Ammon's horn (tissue), 1 donor: ENCODE data around the gene RNF150.
"Not testable (repeated sequence)": the region's sequence is repeated elsewhere in the genome, so short reads cannot be mapped to it uniquely, and the experiment has no call there.

ENCODE experiments used
- DNase-seq: peaks from one replicate; pipeline ENCODE4 v3.0.0-alpha.2; 2016; ENCODE audit warnings: low spot score

RNF150 gene

GRCh38 chr4:140863197-140863596 is 270.1 kb downstream of the RNF150 start:
- DNase-seq = no peak

GRCh38 chr4:140862177-140862442 is 271.2 kb downstream of the RNF150 start:
- no peak for DNase-seq

- peak; percentile 94 for DNase-seq
These were observed 271.7 kb downstream of the RNF150 start for GRCh38 chr4:140861359-140862176.

- DNase-seq = no peak
These were observed 274.4 kb downstream of the RNF150 start for GRCh38 chr4:140858897-140859296.

GRCh38 chr4:140857111-140857510 is 276.2 kb downstream of the RNF150 start:
- DNase-seq = no peak

GRCh38 chr4:140856621-140857062 is 276.6 kb downstream of the RNF150 start:
- DNase-seq = no peak

GRCh38 chr4:140854168-140854567 is 279.1 kb downstream of the RNF150 start:
- DNase-seq = no peak

- no peak for DNase-seq
These were observed 281.5 kb downstream of the RNF150 start for GRCh38 chr4:140851804-140852203.

GRCh38 chr4:140851032-140851636 is 282.1 kb downstream of the RNF150 start:
- DNase-seq = peak; percentile 77

- no peak for DNase-seq
These were observed 283.7 kb downstream of the RNF150 start for GRCh38 chr4:140849526-140849925.

- DNase-seq = no peak
These were observed 286.5 kb downstream of the RNF150 start for GRCh38 chr4:140846736-140847135.

GRCh38 chr4:140844061-140844460 is 289.2 kb downstream of the RNF150 start:
- no peak for DNase-seq

GRCh38 chr4:140841186-140841585 is 292.1 kb downstream of the RNF150 start:
- no peak for DNase-seq

GRCh38 chr4:140839888-140840790 is 293.1 kb downstream of the RNF150 start:
- no peak for DNase-seq

- DNase-seq = no peak
These were observed 293.9 kb downstream of the RNF150 start for GRCh38 chr4:140839406-140839805.

GRCh38 chr4:140837736-140838135 is 295.5 kb downstream of the RNF150 start:
- no peak for DNase-seq

- DNase-seq = peak; percentile 32
These were observed 298.3 kb downstream of the RNF150 start for GRCh38 chr4:140834839-140835495.

- DNase-seq = no peak
These were observed 300.0 kb downstream of the RNF150 start for GRCh38 chr4:140833280-140833679.

GRCh38 chr4:140829825-140830224 is 303.4 kb downstream of the RNF150 start:
- DNase-seq = no peak

GRCh38 chr4:140826701-140827027 is 306.6 kb downstream of the RNF150 start:
- DNase-seq = no peak

- DNase-seq = not testable (repeated sequence)
These were observed 312.7 kb downstream of the RNF150 start for GRCh38 chr4:140820520-140820919.

- DNase-seq = no peak
These were observed 313.7 kb downstream of the RNF150 start for GRCh38 chr4:140819610-140820009.
